Activated naive CD8-positive, alpha-beta T cell (primary cell): ENCODE data around the gene CIB2.

Source experiments
- H3K27ac Mint-ChIP-seq: one replicate; pipeline ENCODE4 v1.8.0; 2021; ENCODE audit warnings: mixed read lengths
- H3K27me3 Mint-ChIP-seq: one replicate; pipeline ENCODE4 v1.8.0; 2021; ENCODE audit warnings: mixed read lengths
- H3K36me3 Mint-ChIP-seq: one replicate; pipeline ENCODE4 v1.8.0; 2021; ENCODE audit warnings: mixed read lengths
- H3K4me1 Mint-ChIP-seq: one replicate; pipeline ENCODE4 v1.8.0; 2021; ENCODE audit warnings: low read depth, mixed read lengths
- H3K4me3 Mint-ChIP-seq: one replicate; pipeline ENCODE4 v1.8.0; 2021; ENCODE audit warnings: mild to moderate bottlenecking, mixed read lengths
- H3K9me3 Mint-ChIP-seq: one replicate; pipeline ENCODE4 v1.8.0; 2021; ENCODE audit warnings: low read depth, mixed read lengths

CIB2 gene

DNA sequence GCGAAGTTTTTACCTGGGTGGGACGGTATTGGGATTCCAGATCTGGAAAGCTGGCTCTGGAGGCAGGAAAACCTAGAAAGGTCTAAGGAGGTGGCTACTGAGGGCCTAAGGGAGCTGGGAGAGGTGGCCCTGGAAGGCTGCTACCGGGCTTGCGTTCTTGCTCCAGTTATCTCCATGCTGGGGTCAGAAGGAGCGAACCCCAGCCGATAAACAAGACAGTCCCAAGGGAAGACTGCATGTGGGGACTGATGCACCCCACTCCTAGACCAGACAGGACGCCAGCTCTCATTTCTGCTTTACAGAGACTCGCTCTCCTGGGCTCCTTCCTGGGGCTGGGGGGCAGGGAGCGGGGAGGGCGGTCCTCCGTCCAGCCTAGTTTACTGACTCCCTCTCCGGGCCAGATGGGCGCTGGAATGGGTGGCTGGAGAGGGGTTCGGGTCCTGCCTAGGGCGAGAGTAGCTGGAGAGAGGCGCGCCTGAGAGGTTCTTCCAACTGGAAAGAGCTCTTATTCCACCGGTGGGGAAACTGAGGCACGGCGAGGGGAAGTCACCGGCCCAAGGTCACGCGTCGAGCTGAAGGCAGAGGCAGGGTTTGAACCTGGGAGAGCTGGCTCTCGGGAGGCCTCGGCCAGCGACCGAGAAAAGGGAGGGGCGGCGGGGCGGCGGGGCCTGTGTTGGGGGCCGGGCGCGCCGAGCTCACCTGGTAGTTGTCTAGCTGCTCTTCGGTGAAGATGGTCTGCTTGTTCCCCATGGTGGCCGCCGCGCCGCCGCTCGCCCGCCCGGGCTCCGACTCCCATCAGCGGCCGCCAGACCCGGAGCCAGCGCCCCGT, 565 bp downstream of the CIB2 start:
- Mint-ChIP-seq H3K36me3 (no peaks in the 10 kb centered on the region), H3K9me3 (no peaks in the 10 kb centered on the region), H3K27me3 (no peaks in the 10 kb centered on the region), H3K4me3 (peak overlapping the region; percentile 78), H3K4me1 (peaks cover 23% of the 10 kb centered on the region), H3K27ac (peak overlapping the region; percentile 74)

DNA sequence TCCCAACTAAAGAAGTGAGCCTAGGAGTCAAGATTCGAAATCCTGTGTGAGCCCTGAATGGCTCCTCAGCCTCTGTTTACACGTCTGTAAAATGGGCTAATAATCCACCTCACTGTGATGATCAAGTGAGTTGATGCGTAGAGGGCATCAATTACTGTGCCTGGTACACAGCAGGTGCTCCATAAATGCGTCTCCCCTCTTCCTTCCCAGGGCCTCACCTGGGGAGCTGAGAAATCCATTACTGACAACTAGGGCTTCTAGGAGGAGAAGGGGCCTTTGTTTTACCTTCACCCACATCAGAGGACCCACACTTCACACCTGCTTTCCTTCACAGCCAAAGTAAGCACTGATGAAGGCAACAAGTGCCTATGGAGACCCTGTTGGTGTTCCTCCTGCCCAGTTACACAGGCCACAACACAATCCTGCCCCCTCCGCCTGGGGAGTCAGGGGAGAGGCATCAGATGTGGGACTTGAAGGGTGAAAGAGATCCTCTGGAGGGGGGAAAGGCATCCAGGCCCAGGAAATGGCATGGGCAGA, 1.4 kb downstream of the CIB2 start:
- H3K4me3 Mint-ChIP-seq = peak overlapping the region; percentile 78
- H3K36me3 Mint-ChIP-seq = no peaks in the 10 kb centered on the region
- H3K27me3 Mint-ChIP-seq = no peaks in the 10 kb centered on the region
- no peaks in the 10 kb centered on the region for H3K9me3 Mint-ChIP-seq
- H3K27ac Mint-ChIP-seq = peak overlapping the region; percentile 82
- peaks cover 23% of the 10 kb centered on the region for H3K4me1 Mint-ChIP-seq

DNA sequence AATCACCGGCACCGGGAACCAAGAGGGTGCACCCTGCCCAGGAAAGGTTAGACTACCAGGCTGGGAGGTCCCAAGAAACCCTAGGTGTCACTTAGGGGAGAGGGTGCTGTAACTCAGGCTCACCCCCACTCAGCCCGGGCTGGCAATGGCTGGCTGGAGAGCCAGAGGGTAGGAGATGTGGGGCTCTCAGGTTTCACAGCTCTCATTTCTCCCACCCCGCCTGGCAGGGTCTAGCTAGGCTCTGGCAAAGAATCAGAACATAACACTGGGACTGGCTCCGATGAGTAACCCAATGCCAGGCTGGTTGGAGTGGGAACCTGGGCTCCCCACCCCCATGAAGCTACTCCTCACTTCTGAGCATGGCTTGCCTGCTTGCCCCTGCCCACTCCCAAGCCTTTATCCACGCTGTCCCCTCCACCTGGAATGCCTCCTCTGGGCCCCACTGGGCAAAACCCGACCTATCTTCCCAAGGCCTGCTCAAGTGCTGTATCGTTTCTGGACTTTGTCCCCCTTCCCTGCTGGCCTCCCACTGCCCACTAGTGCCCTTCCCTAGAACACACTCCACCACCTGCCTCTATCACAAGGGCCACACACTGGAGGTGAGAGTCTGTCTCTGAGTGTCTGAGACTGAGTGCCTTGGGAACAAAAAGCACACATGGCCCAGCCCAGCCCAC, 2.0 kb downstream of the CIB2 start:
- H3K27ac Mint-ChIP-seq = peak overlapping the region; percentile 82
- peaks cover 23% of the 10 kb centered on the region for H3K4me1 Mint-ChIP-seq
- no peaks in the 10 kb centered on the region for H3K9me3 Mint-ChIP-seq
- H3K36me3 Mint-ChIP-seq = no peaks in the 10 kb centered on the region
- H3K4me3 Mint-ChIP-seq = no peak overlapping the region
- no peaks in the 10 kb centered on the region for H3K27me3 Mint-ChIP-seq

DNA sequence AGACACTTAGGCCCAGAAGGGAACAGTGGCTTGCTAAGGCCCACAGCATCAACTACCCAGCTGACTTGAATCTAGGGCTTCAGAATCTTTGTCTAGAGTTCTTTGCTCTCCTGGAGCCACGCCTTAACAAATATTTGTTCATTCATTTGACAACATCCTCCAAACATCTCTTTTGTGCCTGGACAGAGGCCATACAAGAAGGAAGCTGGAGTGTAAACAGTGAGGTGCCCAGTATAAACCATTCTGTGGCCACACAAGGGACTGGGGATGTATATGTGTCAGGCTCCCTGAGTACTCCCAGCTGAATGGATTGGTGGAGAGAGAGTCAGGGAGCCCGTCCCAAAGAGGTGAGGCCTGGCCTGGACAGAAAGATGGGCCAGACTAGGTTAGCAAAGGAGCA, 3.4 kb downstream of the CIB2 start:
- Mint-ChIP-seq H3K4me3 (no peak overlapping the region), H3K27ac (peak overlapping the region; percentile 13), H3K27me3 (no peaks in the 10 kb centered on the region), H3K4me1 (peaks cover 20% of the 10 kb centered on the region), H3K9me3 (no peaks in the 10 kb centered on the region), H3K36me3 (no peaks in the 10 kb centered on the region)

DNA sequence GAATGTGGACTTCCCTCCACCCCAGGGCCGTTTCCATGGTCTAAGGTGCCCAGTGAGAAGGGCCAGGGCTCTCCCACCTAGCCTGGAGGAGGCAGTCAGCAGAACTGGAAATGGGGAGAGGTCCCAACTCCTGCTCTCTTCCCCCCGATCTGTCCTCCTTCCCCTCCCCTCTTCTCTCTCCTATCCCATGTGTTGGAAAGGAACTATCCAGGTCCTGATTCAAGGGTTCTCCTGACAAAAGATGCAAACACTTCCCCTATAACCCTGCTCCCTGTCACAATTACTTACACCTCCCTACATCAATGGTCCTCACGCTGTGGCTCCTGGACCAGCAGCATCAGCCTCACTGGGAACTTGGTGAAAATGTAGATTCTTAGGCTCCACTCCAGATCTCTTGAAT, 6.0 kb downstream of the CIB2 start:
- no peak overlapping the region for H3K4me3 Mint-ChIP-seq
- no peaks in the 10 kb centered on the region for H3K27me3 Mint-ChIP-seq
- no peak overlapping the region for H3K27ac Mint-ChIP-seq
- no peaks in the 10 kb centered on the region for H3K36me3 Mint-ChIP-seq
- H3K4me1 Mint-ChIP-seq = peaks cover 11% of the 10 kb centered on the region
- no peaks in the 10 kb centered on the region for H3K9me3 Mint-ChIP-seq

DNA sequence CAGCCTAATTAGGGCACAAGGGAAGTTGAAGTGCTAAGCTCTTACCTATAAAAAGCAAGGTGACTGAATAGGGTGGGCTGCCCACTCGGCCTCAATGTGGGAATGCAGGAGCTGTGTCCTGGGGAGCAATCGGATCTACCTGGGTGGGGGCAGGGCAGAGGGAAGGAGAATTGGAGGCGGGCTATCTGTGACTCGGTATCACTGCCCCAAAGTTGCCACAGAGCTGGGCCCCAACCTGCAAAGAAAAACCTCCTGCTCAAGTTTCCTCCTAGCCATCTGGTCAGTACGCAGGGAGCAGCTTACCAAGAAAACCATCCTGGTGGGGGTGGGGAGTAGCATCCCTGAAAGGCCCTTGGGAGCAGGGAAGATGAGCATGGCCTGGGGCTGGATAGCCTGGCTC, 10.7 kb downstream of the CIB2 start:
- no peaks in the 10 kb centered on the region for H3K4me1 Mint-ChIP-seq
- no peak overlapping the region for H3K4me3 Mint-ChIP-seq
- no peaks in the 10 kb centered on the region for H3K9me3 Mint-ChIP-seq
- no peaks in the 10 kb centered on the region for H3K36me3 Mint-ChIP-seq
- no peak overlapping the region for H3K27ac Mint-ChIP-seq
- no peaks in the 10 kb centered on the region for H3K27me3 Mint-ChIP-seq

DNA sequence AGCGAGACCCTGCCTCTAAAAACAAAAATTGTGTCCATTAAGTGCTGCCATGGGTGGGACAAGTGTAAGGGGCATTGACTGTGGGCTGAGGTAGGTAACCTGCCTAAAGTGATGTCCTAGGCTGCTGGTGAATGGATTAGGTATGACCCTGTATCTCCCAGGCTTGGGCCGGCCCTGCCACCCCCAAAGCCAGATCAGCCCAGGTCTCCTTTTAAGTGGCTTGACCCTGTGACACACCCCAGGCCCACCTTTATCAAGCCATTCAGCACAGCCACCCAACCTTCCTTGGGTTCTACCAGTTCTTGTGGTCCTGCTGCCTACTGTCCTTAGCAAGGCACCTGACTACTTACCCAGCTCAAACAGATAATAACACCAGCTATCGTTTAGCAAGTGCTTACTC, 18.7 kb downstream of the CIB2 start:
- H3K4me3 Mint-ChIP-seq = no peak overlapping the region
- H3K9me3 Mint-ChIP-seq = no peaks in the 10 kb centered on the region
- H3K36me3 Mint-ChIP-seq = no peaks in the 10 kb centered on the region
- H3K4me1 Mint-ChIP-seq = peaks cover 6% of the 10 kb centered on the region
- no peaks in the 10 kb centered on the region for H3K27me3 Mint-ChIP-seq
- no peak overlapping the region for H3K27ac Mint-ChIP-seq

DNA sequence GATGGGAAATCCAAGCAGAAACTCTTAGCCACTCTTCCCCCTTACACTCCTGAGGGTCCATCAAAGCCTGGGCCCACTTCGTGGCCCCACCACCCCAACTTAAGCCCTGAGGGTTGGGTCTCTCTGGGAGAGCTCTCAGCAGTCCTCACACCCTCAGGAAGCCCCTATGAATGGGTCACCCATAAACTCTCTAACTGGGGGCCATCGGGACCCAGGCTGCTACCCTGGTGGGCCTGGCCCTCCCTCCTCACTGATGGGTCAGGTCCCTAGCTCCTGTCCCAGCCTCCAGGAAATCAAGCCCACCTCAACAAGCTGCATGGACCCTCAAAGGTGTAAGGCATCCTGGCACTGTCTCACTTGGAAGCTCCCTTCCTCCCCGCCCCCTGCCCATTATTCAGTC, 19.5 kb downstream of the CIB2 start:
- no peak overlapping the region for H3K27ac Mint-ChIP-seq
- no peaks in the 10 kb centered on the region for H3K27me3 Mint-ChIP-seq
- no peak overlapping the region for H3K4me3 Mint-ChIP-seq
- no peaks in the 10 kb centered on the region for H3K9me3 Mint-ChIP-seq
- peaks cover 6% of the 10 kb centered on the region for H3K4me1 Mint-ChIP-seq
- no peaks in the 10 kb centered on the region for H3K36me3 Mint-ChIP-seq

DNA sequence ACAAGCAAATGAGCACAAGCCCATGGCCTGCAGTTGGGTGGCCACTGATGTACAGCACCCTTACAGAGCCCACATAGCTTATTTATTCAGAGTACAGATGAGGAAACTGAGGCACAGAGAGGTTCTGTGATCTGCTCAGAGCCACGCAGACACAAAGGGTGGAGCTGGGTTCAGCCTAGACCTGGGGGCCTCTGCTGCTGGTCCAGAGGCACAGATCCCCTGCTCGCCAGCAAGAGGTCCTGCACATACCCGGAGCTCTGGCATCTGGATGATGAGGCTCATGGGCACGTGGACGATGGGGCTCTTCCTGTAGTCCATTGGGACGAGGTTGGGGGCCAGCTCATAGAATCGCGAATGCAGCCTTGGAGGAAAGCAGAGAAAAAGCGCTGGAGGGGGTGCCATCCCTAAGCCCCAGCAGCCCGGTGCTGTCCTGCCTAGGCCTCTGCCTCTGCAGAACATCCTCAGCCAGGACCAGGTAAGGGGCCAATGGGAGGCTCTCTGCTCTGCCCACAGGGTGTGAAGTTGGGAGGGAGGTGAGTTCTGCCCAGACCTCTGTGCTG, 20.2 kb downstream of the CIB2 start:
- Mint-ChIP-seq H3K36me3 (no peaks in the 10 kb centered on the region), H3K27me3 (no peaks in the 10 kb centered on the region), H3K4me3 (no peak overlapping the region)

DNA sequence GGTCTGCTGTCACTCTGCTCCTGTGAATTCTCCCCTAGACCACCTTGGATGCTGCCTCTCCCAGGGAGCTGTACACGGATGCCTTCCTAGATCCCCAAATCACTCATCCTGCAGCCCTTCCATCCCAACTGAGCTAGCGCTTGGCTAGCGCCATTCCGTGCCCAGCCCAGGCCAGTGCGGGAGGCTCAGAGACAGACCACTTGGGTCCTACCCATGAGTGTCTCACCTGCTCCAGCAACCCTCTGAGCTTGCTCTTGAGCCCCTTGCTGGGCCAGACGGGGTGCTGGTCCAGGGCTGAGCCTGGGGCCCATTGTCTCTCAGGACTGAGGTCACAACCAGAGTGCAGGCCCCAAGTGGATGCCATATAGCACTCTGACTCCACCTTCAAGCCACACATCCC, 21.1 kb downstream of the CIB2 start:
- no peak overlapping the region for H3K4me3 Mint-ChIP-seq
- H3K9me3 Mint-ChIP-seq = no peaks in the 10 kb centered on the region
- H3K4me1 Mint-ChIP-seq = peaks cover 18% of the 10 kb centered on the region
- no peaks in the 10 kb centered on the region for H3K36me3 Mint-ChIP-seq
- H3K27ac Mint-ChIP-seq = no peak overlapping the region
- H3K27me3 Mint-ChIP-seq = no peaks in the 10 kb centered on the region

More for the DNA sequence above, 20.2 kb downstream of the CIB2 start:
- H3K4me1 Mint-ChIP-seq = peaks cover 9% of the 10 kb centered on the region
- no peak overlapping the region for H3K27ac Mint-ChIP-seq
- no peaks in the 10 kb centered on the region for H3K9me3 Mint-ChIP-seq

DNA sequence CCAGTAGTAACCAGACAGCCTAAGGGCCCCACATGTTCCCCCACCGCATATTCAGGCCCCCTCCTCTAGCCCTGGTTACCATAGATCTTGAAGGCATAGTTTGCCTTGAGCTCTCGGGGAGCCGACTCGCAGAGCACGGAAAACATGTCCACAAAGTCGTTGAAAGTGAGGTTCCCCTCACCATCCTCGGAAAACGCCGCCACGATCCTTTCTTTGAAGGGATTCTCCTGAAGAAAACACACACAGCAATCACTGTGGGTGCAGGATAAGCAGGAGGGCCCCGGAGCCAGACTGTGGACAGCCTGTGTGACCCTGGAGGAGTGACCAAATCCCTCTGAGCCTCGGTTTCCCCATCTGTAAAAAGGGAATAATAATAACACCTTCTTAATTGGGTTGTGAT, 22.1 kb downstream of the CIB2 start:
- peaks cover 28% of the 10 kb centered on the region for H3K4me1 Mint-ChIP-seq
- H3K27me3 Mint-ChIP-seq = no peaks in the 10 kb centered on the region
- no peaks in the 10 kb centered on the region for H3K9me3 Mint-ChIP-seq
- H3K36me3 Mint-ChIP-seq = no peaks in the 10 kb centered on the region
- no peak overlapping the region for H3K27ac Mint-ChIP-seq
- H3K4me3 Mint-ChIP-seq = no peak overlapping the region

DNA sequence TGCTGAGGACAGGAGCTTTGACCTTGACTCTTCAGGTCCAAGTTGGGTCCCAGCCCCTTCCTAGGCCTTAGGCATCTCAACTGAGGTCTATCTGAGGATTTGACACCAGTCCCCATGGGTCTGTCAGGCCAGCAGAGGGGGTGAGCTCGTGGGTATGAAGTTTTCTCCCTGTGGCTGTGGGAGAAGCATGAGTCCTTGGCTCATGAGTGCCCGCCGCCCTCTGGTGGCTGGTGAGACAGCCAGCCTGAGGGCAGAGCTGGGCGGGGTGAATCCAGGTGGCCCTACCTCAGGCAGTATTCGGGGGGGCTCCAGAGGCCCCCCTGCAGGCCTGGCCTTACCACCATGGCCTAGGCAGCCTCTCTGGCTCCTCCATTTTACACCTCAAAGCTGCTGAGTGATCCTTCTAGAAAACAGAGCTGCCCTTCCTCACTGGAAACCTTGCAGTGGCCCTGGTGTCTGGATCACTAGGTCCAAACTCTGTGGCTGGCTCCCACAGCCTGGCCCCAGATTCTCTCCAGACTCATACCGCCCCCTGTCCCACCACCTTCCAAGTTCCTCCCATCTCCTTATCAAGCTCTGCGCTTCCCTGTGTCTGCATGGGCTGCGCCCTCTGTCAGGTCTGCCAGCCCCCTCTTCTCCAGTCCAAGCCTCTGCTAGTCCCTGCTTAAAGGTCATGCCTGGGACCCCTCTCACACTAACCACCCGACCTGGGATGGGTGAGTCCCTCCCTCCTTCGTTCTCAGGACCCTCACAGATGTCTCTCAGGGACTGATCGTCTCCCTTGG, 22.8 kb downstream of the CIB2 start:
- no peak overlapping the region for H3K27ac Mint-ChIP-seq
- no peaks in the 10 kb centered on the region for H3K36me3 Mint-ChIP-seq
- no peak overlapping the region for H3K4me3 Mint-ChIP-seq
- H3K27me3 Mint-ChIP-seq = no peaks in the 10 kb centered on the region
- no peaks in the 10 kb centered on the region for H3K9me3 Mint-ChIP-seq
- peaks cover 31% of the 10 kb centered on the region for H3K4me1 Mint-ChIP-seq

DNA sequence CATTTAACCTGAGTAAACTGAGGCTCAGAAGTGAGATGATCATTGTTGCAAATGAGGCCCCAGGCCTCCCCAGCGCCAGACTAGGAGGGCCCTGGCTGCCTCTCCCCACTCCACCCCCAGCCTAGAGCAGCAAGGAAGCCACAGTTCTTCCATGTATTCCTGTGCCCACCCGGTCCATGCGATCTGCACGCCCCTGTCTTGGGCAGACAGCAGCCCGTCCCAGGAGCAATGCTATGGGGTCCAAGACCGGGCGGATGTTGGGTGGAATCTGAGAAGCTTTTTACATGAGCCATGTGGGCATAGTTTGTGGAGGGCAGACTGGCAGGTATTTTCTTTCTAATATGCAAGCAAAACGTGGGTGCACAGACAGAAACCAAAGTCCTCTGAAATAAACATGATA, 23.8 kb downstream of the CIB2 start:
- Mint-ChIP-seq H3K36me3 (no peaks in the 10 kb centered on the region), H3K4me1 (peaks cover 40% of the 10 kb centered on the region), H3K27ac (no peak overlapping the region), H3K4me3 (no peak overlapping the region), H3K27me3 (no peaks in the 10 kb centered on the region), H3K9me3 (no peaks in the 10 kb centered on the region)

DNA sequence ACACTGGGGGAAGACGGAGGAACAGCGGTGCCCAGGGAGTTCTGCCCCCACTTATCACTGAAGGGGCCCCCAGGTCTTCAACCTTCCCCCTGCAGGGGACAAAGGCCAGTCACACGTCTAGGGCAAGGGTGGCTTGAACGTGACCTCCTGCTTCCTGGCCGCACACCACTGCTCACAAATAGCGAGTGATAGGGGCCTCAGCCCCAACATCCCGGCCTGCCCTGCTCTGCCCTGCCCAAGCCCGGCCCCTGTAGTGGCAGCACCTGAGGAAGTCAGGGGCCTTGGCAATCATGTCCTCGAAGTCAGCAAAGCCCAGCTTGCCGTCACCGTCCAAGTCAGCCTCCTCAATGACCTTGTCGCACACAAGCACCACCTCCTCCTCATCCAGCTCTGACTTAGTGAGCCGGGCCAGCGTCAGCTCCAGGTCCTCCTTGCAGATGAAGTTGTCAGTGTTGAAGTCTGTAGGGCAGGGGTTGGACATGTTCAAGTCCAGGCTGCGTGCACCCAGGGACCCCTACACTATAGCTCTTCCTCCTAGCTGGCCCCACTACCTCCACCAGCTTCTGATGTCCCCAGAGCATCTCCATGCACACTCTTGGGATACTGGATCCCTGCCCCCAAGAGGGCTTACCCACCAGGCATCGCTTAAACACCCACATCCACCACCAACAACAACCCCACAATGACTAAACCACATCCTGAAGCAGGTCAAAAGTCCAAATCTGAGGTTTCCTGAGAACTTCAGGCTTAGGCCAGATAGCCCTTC, 25.6 kb downstream of the CIB2 start:
- peak overlapping the region; percentile 55 for H3K27ac Mint-ChIP-seq
- H3K36me3 Mint-ChIP-seq = no peaks in the 10 kb centered on the region
- H3K9me3 Mint-ChIP-seq = no peaks in the 10 kb centered on the region
- H3K4me3 Mint-ChIP-seq = no peak overlapping the region
- peaks cover 41% of the 10 kb centered on the region for H3K4me1 Mint-ChIP-seq
- no peaks in the 10 kb centered on the region for H3K27me3 Mint-ChIP-seq
